Endothelial cell of umbilical vein (primary cell): ENCODE results near the gene HS3ST3B1.

Experiments
- EZH2 ChIP-seq: IDR thresholded peaks from 2 replicates; pipeline ENCODE4 v1.6.1; 2012; ENCODE audit warnings: borderline replicate concordance, low read depth, mild to moderate bottlenecking, moderate library complexity, low read length, inconsistent platforms; ENCODE audit not compliant: severe bottlenecking
- MYC ChIP-seq: IDR thresholded peaks from one replicate; pipeline ENCODE4 v1.6.1; 2011; ENCODE audit warnings: mild to moderate bottlenecking, low read depth, low read length
- POLR2A ChIP-seq: IDR thresholded peaks from 2 replicates; pipeline ENCODE4 v1.6.1; 2012; ENCODE audit warnings: low read depth, mild to moderate bottlenecking, control low read depth, low read length
- POLR2AphosphoS5 ChIP-seq: IDR thresholded peaks from 2 replicates; pipeline ENCODE4 v1.6.1; 2012; ENCODE audit warnings: low read depth, mild to moderate bottlenecking, control low read depth, low read length, moderate library complexity; ENCODE audit not compliant: insufficient read depth
- TF ChIP-seq, protein P1 (sequence below), 2 donors: IDR thresholded peaks; 1 replicate in 1 of 2; 2 replicates in 1 of 2; pipeline ENCODE4 v1.5.1; 2011; ENCODE audit warnings: low read length in 2 of 2, mild to moderate bottlenecking in 2 of 2, moderate library complexity in 2 of 2, control low read depth in 1 of 2, inconsistent platforms in 1 of 2, low read depth in 1 of 2; ENCODE audit not compliant: insufficient read depth in 1 of 2; ENCODE audit errors: extremely low read depth in 1 of 2

DNA sequence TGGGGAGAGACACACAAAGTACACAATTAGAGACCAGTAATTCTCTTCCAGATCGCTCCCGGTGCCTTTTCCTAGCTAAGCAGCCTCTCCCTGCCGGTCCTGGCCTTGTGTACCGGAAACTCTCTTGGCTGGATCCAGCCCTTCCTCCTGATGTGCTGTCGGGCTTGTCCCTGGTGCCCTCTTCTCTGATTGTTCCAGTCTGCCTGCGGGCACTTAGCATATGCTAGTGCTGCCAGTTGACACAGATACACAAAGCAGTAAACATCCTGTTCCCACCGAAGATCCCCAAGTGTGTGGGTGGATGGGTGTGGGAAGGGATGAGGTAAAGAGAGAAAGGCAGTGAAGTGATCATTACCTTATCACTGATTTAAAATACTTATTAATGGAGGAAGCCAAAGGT, 9.7 kb downstream of the HS3ST3B1 start:
- TF ChIP-seq, protein P1, sequence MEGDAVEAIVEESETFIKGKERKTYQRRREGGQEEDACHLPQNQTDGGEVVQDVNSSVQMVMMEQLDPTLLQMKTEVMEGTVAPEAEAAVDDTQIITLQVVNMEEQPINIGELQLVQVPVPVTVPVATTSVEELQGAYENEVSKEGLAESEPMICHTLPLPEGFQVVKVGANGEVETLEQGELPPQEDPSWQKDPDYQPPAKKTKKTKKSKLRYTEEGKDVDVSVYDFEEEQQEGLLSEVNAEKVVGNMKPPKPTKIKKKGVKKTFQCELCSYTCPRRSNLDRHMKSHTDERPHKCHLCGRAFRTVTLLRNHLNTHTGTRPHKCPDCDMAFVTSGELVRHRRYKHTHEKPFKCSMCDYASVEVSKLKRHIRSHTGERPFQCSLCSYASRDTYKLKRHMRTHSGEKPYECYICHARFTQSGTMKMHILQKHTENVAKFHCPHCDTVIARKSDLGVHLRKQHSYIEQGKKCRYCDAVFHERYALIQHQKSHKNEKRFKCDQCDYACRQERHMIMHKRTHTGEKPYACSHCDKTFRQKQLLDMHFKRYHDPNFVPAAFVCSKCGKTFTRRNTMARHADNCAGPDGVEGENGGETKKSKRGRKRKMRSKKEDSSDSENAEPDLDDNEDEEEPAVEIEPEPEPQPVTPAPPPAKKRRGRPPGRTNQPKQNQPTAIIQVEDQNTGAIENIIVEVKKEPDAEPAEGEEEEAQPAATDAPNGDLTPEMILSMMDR (IDR thresholded peaks at IDR 0.05; ENCODE audit: extremely low read depth in 1 of 2, insufficient read depth in 1 of 2, low read depth in 1 of 2, low read length in 2 of 2), result no peak
- no peak for TF ChIP-seq POLR2AphosphoS5
- TF ChIP-seq EZH2, result no peak
- no peak for TF ChIP-seq POLR2A
- TF ChIP-seq MYC, result no peak
